ENCODE measurements around the gene TLCD1.

TLCD1 gene

GRCh38 chr17:28717578-28718332 lies 8.3 kb downstream of the TLCD1 start, which contains the start of gene RAB34:
RAB34 (minus strand) TSS chr17:28717868; CDS start chr17:28717266, 602 bp downstream.
- no peak for TF ChIP-seq ZNF274 (IDR thresholded peaks at IDR 0.05; ENCODE audit: low read depth, low read length)
- H3K4me3 ChIP-seq (ENCODE audit: low read length) = peak within 1 kb of the TSS; percentile 54

DNA sequence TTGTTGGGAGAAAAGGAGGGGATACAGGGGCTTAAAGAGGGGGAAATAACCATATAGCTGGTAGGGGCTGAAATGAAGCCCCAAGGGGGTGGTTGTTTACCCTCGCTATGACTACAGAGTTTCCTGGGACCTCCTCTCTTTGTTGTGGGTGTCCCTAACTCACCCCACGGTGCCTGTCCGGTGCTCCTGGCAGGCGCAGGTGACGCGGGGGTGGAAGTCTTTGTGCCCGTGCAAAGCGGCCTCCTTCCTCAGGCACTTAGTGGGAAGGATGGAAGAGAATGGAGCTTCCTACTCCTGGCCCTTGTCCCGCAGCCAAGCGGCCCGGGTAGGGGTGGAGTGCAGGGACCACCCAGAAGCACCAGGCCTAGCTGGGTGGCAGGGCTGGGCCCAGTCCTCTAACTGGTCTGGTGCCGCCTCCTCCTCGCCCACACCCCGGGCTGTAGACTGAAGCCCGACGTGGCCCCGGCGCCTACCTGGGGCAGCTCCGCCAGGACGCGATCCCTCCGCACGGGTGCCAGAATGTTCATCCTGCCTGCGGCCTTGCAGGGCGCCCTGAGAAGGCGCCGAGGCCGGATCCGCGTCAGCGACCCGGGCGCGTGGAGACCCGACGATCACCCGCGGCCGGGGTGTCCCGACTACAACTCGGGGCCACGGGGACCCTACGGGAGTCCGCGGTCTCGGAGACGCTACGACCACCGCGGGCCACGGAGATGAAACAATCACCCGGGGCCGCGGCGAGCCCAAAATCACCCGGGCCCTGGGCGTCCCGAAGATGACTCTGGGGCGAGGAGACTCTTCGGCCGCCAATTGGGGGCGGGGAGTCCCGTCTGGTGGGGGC lies 9.1 kb downstream of the TLCD1 start:
- TF ChIP-seq ZNF274 (IDR thresholded peaks at IDR 0.05; ENCODE audit: low read depth, low read length) = no peak
- peak overlapping the region; percentile 54 for H3K4me3 ChIP-seq (ENCODE audit: low read length)

DNA sequence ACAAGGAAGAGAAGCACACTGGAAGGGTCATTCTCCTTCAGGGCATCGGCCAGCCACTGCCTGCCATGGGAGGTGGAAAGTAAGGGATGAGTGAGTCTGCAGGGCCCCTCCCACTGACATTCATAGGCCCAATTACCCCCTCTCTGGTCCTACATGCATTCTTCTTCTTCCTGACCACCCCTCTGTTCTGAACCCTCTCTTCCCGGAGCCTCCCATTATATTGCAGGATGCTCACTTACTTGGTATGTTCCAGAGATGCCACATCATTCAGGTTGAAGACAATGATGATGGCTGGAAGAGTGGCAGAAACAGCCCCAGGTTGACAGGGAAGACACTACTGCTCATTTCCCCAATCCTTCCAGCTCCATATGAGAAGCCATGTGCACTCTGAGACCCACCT lies 10.8 kb downstream of the TLCD1 start:
- no peak for TF ChIP-seq ZNF274 (IDR thresholded peaks at IDR 0.05; ENCODE audit: low read depth, low read length)
- H3K4me3 ChIP-seq (ENCODE audit: low read length) = no peak overlapping the region

- H3K4me3 ChIP-seq (ENCODE audit: low read length) = no peak overlapping the region
- no peak for TF ChIP-seq ZNF274 (IDR thresholded peaks at IDR 0.05; ENCODE audit: low read depth, low read length)
Measured at GRCh38 chr17:28714281-28714680, 11.8 kb downstream of the TLCD1 start.

- TF ChIP-seq ZNF274 (IDR thresholded peaks at IDR 0.05; ENCODE audit: low read depth, low read length) = no peak
- no peak overlapping the region for H3K4me3 ChIP-seq (ENCODE audit: low read length)
Measured at GRCh38 chr17:28712705-28713415, 13.2 kb downstream of the TLCD1 start.

GRCh38 chr17:28712032-28712704 lies 13.9 kb downstream of the TLCD1 start:
- no peak for TF ChIP-seq ZNF274 (IDR thresholded peaks at IDR 0.05; ENCODE audit: low read depth, low read length)
- peak overlapping the region; percentile 57; the same call in 1 of the 2 replicates for H3K4me3 ChIP-seq (ENCODE audit: low read length)

DNA sequence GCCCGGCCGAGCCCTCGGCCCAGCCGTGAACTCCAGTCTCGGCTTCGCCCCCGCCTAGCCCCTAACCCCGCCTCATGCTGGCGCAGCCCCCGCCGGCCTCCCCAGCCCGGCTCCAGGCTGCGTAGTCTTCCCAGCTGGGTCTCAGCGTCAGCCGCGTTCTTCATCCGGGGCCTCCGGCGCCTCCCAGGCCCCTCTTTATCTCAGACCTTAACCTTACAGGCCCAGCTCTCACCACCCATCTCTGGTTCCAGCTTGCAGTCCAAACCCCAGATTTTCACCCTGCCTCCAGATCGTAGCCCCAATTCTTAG lies 14.4 kb downstream of the TLCD1 start, which contains the start of gene PROCA1:
TSS of gene PROCA1 (minus strand) at position 166 of the 309 bp plus-strand sequence. CDS start 228 bp downstream, outside the sequence.
- TF ChIP-seq ZNF274 (IDR thresholded peaks at IDR 0.05; ENCODE audit: low read depth, low read length) = no peak
- peak within 1 kb of the TSS; percentile 69 for H3K4me3 ChIP-seq (ENCODE audit: low read length)

- TF ChIP-seq ZNF274 (IDR thresholded peaks at IDR 0.05; ENCODE audit: low read depth, low read length) = no peak
- H3K4me3 ChIP-seq (ENCODE audit: low read length) = peak overlapping the region; percentile 69
Measured at GRCh38 chr17:28710861-28711722, 14.9 kb downstream of the TLCD1 start.

GRCh38 chr17:28707339-28707720 lies 18.7 kb downstream of the TLCD1 start:
- no peak for TF ChIP-seq ZNF274 (IDR thresholded peaks at IDR 0.05; ENCODE audit: low read depth, low read length)
- H3K4me3 ChIP-seq (ENCODE audit: low read length) = no peak overlapping the region

DNA sequence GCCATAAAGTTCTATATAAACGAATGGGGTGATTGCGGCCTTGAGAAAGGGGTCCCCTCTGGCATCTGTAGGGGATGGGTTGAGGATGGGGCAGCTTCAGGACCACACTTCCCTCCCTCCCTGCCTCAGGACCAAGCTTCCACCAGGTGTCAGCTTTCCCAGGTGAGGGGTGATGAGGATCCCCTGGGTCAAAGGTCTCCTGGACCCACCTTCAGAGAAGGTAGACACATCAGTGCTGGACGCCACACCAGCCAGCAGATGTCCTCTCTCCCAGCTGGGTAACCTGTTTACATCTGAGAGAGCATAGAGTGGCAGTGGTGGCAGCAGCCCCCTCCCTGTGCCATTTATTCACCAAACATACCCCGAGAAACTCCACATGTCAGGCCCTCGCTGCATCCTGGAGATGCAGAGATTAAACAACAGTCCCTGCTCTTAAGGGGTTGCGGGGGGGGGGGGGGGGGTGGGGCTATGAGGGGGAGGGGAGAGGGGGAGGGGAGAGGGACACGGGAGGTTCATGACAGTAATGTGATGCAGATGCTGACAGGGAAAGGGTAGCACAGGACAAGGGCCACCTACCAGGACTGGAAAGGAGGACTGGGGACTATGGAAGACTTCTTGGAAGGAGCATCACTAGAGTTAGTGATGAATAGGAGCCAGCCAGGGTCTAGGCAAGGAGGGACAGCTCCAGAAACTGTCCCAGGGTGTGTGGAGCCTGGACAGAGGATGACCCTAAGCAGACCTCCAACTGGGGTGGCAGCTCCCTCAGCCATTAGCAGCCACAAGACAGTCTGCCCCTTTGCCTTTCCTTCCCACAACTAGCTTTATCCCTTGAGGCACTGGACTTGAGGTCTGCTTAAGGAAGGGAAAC lies 19.3 kb downstream of the TLCD1 start:
- no peak for TF ChIP-seq ZNF274 (IDR thresholded peaks at IDR 0.05; ENCODE audit: low read depth, low read length)
- H3K4me3 ChIP-seq (ENCODE audit: low read length) = no peak overlapping the region

DNA sequence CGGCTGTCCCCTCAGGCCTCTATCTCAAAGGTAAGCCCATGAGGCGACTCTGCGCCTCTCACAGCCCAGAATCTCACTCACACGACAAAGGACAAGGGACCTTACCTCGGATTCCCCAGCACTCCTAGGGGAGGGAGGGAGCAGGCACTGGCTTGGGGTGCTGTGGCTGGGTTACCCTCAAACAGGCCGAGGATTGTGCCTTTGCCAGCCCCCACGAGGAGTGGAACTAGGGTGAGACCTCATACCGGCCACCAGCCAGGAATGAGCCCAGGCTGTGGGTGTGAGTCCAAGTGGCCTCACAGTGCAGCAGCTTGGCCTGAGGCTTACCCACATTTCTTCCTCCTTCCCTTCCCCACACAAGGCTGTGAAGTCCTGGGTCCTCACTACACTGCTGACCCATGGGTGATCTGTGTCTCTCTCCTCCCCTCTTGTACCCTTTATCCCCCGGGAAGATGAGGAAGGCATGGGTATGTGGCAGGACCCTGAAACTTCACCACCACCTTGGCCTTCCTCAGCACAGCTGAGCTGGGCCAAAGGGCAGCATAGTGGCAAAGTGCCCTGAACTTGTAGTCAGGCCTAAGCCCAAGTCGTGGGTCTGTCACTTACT lies 20.2 kb downstream of the TLCD1 start:
- H3K4me3 ChIP-seq (ENCODE audit: low read length) = no peak overlapping the region
- TF ChIP-seq ZNF274 (IDR thresholded peaks at IDR 0.05; ENCODE audit: low read depth, low read length) = no peak
